ENCODE measurements around the gene SEC31B.

Gene SEC31B

GRCh38 chr10:100447663-100448062, 72.0 kb downstream of the SEC31B start:
- no peak for DNase-seq (ENCODE audit: low spot score)

GRCh38 chr10:100446130-100446761, 73.4 kb downstream of the SEC31B start:
- peak; percentile 56 for DNase-seq (ENCODE audit: low spot score)

- DNase-seq (ENCODE audit: low spot score): no peak
These were observed 77.1 kb downstream of the SEC31B start for GRCh38 chr10:100442548-100442947.

GRCh38 chr10:100438674-100439315, 80.9 kb downstream of the SEC31B start:
- no peak for DNase-seq (ENCODE audit: low spot score)

Measured in SK-N-DZ (cell line).